MM.1S (cell line): Measurements from ENCODE around the gene ASCL2.

Experiments used
- DNase-seq: peaks from one replicate; pipeline ENCODE4 v3.0.0-alpha.2; 2015
- H2AFZ ChIP-seq: fragments of 300-600 bp; sonication (generic); 2 replicates; pipeline ENCODE4 v1.6.0; 2016; ENCODE audit warnings: antibody characterized with exemption, low read length
- H3F3A ChIP-seq: fragments of 300-600 bp; sonication (generic); 2 replicates; pipeline ENCODE4 v1.6.1; 2016; ENCODE audit warnings: mild to moderate bottlenecking, antibody characterized with exemption, low read length, moderate library complexity, mixed read lengths; ENCODE audit not compliant: insufficient read depth
- H3K27ac ChIP-seq: fragments of 300-600 bp; sonication (generic); 2 replicates; pipeline ENCODE4 v1.5.1; 2016; ENCODE audit warnings: mild to moderate bottlenecking, low read length
- H3K27me3 ChIP-seq: fragments of 300-600 bp; sonication (generic); replicated peaks from 2 replicates; pipeline ENCODE4 v1.6.0; 2016; ENCODE audit warnings: low read length; ENCODE audit not compliant: insufficient read depth
- H3K36me3 ChIP-seq: fragments of 300-600 bp; sonication (generic); replicated peaks from 2 replicates; pipeline ENCODE4 v1.6.1; 2016; ENCODE audit warnings: mild to moderate bottlenecking, low read length, mixed read lengths; ENCODE audit not compliant: insufficient read depth
- H3K4me1 ChIP-seq: fragments of 300-600 bp; sonication (generic); 2 replicates; pipeline ENCODE4 v1.6.1; 2016; ENCODE audit warnings: low read length, mixed read lengths
- H3K4me2 ChIP-seq: fragments of 300-600 bp; sonication (generic); 2 replicates; pipeline ENCODE4 v1.6.0; 2016; ENCODE audit warnings: low read depth, low read length
- H3K4me3 ChIP-seq: fragments of 300-600 bp; sonication (generic); 2 replicates; pipeline ENCODE4 v1.5.1; 2016; ENCODE audit warnings: low read length, mixed read lengths
- H3K79me2 ChIP-seq: fragments of 300-600 bp; sonication (generic); 2 replicates; pipeline ENCODE4 v1.6.1; 2016; ENCODE audit warnings: mixed run types, low read length, mixed read lengths
- H3K9ac ChIP-seq: fragments of 300-600 bp; sonication (generic); 2 replicates; pipeline ENCODE4 v1.6.1; 2016; ENCODE audit warnings: low read length, mixed read lengths
- H3K9me2 ChIP-seq: fragments of 300-600 bp; sonication (generic); replicated peaks from 2 replicates; pipeline ENCODE4 v1.6.1; 2016; ENCODE audit warnings: mild to moderate bottlenecking, low read length, mixed read lengths; ENCODE audit not compliant: insufficient read depth
- H3K9me3 ChIP-seq: fragments of 300-600 bp; sonication (generic); replicated peaks from 2 replicates; pipeline ENCODE4 v1.6.1; 2016; ENCODE audit warnings: mild to moderate bottlenecking, low read length, mixed read lengths; ENCODE audit not compliant: insufficient read depth
- H4K20me1 ChIP-seq: fragments of 300-600 bp; sonication (generic); 2 replicates; pipeline ENCODE4 v1.6.1; 2016; ENCODE audit warnings: mild to moderate bottlenecking, low read length, moderate library complexity, mixed read lengths; ENCODE audit not compliant: insufficient read depth
- EZH2 ChIP-seq: fragments of 300-600 bp; sonication (generic); optimal IDR thresholded peaks from 2 replicates; pipeline ENCODE3; 2017; ENCODE audit warnings: low read depth, mild to moderate bottlenecking, antibody characterized with exemption, low read length, mixed read lengths
- EZH2phosphoT487 ChIP-seq: fragments of 300-600 bp; sonication (generic); IDR thresholded peaks from 2 replicates; pipeline ENCODE4 v1.6.1; 2018; ENCODE audit warnings: antibody characterized with exemption, low read length
- TF ChIP-seq, protein P1 (sequence below): fragments of 300-600 bp; sonication (generic); IDR thresholded peaks from 2 replicates; pipeline ENCODE4 v1.5.1; 2016; ENCODE audit warnings: antibody characterized with exemption, low read length, mixed read lengths

The ASCL2 gene

DNA sequence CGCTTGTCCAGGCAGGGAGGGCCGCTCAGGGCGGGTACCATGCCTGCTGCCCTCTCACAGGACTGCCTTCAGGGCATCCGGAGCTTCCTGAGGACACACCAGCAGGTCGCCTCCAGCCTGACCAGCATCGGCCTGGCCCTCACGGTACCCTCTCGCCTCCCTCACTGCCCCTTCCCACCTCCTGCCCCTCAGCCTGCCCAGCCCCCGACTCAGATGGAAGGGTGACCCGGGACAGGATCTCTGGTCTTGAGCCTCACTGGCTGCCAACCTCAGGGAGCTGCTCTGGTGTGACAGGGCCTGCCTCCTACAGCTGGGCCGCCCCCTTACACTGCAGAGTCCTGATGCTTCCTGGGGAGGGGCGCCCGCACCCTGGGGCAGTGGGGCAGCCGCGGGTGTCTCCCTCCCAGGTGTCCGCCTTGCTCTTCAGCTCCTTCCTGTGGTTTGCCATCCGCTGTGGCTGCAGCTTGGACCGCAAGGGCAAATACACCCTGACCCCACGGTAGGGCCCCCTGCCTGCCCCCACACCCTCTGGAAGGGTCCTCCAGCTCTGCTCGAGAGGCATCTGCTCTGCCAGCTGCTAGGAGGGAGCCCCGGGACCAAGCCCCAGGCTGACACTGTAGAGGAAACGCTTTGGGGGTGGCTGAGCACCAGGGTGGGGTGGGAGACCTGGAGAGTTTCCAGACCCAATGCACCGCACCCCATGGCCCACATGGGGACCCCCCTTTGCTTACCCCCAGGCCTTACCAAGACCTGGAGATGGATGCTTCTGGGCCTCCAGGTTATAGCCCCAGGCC is 46.0 kb upstream of the ASCL2 start:
- H3K4me2 ChIP-seq, result no peak overlapping the region
- H3K9ac ChIP-seq, result no peak overlapping the region
- no peak overlapping the region for H3K27ac ChIP-seq
- H3K36me3 ChIP-seq, result no peaks in the 10 kb centered on the region
- no peak overlapping the region for H3K4me3 ChIP-seq
- H4K20me1 ChIP-seq, result no peaks in the 10 kb centered on the region
- no peak overlapping the region for H2AFZ ChIP-seq
- no peaks in the 10 kb centered on the region for H3K4me1 ChIP-seq
- H3K9me2 ChIP-seq, result no peaks in the 10 kb centered on the region
- H3F3A ChIP-seq, result no peaks in the 10 kb centered on the region
- H3K79me2 ChIP-seq, result no peaks in the 10 kb centered on the region
- H3K27me3 ChIP-seq, result peaks cover 92% of the 10 kb centered on the region
- DNase-seq, result no peak
- TF ChIP-seq, protein P1, sequence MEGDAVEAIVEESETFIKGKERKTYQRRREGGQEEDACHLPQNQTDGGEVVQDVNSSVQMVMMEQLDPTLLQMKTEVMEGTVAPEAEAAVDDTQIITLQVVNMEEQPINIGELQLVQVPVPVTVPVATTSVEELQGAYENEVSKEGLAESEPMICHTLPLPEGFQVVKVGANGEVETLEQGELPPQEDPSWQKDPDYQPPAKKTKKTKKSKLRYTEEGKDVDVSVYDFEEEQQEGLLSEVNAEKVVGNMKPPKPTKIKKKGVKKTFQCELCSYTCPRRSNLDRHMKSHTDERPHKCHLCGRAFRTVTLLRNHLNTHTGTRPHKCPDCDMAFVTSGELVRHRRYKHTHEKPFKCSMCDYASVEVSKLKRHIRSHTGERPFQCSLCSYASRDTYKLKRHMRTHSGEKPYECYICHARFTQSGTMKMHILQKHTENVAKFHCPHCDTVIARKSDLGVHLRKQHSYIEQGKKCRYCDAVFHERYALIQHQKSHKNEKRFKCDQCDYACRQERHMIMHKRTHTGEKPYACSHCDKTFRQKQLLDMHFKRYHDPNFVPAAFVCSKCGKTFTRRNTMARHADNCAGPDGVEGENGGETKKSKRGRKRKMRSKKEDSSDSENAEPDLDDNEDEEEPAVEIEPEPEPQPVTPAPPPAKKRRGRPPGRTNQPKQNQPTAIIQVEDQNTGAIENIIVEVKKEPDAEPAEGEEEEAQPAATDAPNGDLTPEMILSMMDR, result no peak
- TF ChIP-seq EZH2, result no peak
- no peak for TF ChIP-seq EZH2phosphoT487
- no peaks in the 10 kb centered on the region for H3K9me3 ChIP-seq

DNA sequence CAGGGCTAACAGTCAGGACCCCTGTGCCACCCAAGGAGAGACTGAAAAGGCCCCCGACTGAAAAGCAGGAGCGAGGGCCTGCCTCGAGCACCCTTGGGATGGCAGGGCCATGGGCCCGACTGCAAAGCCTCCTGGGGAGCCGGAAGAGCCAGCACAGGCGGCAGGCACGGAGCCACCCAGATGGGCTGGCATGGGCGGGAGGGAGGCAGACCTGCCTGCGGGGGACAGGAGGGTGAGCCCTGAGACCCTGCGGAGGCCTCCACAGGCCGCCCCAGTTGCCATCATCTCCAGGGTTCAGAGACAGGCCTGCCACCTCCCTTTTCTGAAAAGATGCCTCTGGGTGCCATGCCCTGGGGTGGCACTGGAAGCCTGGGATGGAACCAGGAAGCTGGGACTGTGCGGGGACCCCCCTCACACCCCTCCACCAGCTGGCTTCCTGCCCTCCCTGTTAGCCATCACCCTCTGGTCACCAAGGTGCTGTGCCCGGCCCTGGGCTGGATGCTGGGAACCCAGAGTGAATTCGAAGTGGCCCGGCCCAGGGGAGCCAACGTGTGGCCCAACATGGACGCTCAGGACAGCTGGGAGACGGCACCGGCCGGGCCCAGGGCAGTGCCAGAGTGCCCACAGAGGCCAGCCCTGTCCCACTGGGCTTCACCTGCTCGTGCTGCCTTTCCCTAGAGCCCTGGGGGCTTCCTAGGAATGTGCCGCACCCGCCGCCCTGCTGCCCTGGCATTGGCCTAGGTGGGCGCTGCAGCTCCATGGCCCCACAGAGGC is 45.2 kb upstream of the ASCL2 start:
- no peaks in the 10 kb centered on the region for H3K9me2 ChIP-seq
- no peaks in the 10 kb centered on the region for H3K4me1 ChIP-seq
- no peak overlapping the region for H3K4me3 ChIP-seq
- H3K4me2 ChIP-seq, result no peak overlapping the region
- no peaks in the 10 kb centered on the region for H3K9me3 ChIP-seq
- H3K9ac ChIP-seq, result no peak overlapping the region
- no peaks in the 10 kb centered on the region for H3K36me3 ChIP-seq
- no peak overlapping the region for H2AFZ ChIP-seq
- no peak overlapping the region for H3K27ac ChIP-seq
- no peaks in the 10 kb centered on the region for H3K79me2 ChIP-seq
- H4K20me1 ChIP-seq, result no peaks in the 10 kb centered on the region
- no peaks in the 10 kb centered on the region for H3F3A ChIP-seq
- no peak for DNase-seq
- TF ChIP-seq EZH2 (no peak), EZH2phosphoT487 (no peak)
- TF ChIP-seq, protein P1, result no peak
- peaks cover 92% of the 10 kb centered on the region for H3K27me3 ChIP-seq

DNA sequence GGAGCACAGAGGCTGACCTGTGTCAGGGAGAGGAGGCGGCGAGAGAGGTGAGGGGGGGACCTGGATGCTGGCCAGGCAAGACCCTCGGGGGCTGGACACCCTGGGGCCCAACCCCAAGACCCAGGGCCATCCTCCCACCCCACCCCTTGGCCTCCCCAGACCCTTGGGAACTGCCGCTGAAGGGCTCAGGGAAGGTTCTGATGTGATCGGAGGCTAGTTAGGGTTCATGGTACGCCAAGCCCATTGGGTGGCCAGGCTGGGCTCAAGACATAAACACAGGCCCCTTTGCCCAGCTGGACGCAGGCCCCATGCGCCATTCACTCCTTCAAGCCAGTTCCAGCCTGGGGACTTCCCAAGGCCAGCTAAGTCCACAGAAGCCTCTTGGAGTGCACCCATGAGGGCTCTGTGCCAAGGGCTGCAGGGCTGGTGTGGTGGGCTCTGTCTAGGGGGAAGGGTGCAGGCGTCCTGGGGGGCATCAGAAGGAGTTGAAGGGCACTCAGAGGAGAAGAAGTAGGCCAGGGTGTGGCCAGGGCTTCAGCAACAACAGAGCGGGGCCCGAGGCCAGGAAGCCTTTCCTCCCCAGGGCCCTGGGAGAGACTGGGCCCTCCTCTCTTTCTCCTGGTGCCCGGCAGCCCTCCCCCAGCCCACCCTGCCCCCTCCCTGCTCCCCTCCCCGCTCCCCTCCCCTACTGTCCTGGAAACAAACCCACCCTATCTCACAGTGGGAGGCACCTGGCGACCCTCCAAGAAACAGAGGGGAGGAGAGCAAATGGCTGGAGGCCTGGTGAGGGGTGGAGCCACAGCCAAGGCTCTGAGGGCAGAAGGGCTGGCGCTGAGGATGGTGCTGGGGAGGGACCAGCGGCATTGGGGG is 44.4 kb upstream of the ASCL2 start:
- H3K9ac ChIP-seq, result no peak overlapping the region
- H3K27me3 ChIP-seq, result peaks cover 92% of the 10 kb centered on the region
- no peaks in the 10 kb centered on the region for H3K36me3 ChIP-seq
- TF ChIP-seq, protein P1, result no peak
- no peak for TF ChIP-seq EZH2phosphoT487
- no peak for TF ChIP-seq EZH2
- no peak for DNase-seq
- H3F3A ChIP-seq, result no peaks in the 10 kb centered on the region
- H4K20me1 ChIP-seq, result no peaks in the 10 kb centered on the region
- H2AFZ ChIP-seq, result no peak overlapping the region
- H3K4me1 ChIP-seq, result no peaks in the 10 kb centered on the region
- H3K27ac ChIP-seq, result no peak overlapping the region
- no peaks in the 10 kb centered on the region for H3K79me2 ChIP-seq
- H3K4me3 ChIP-seq, result no peak overlapping the region
- H3K9me2 ChIP-seq, result no peaks in the 10 kb centered on the region
- no peaks in the 10 kb centered on the region for H3K9me3 ChIP-seq
- H3K4me2 ChIP-seq, result no peak overlapping the region
